Osteoblast (primary cell): ENCODE measurements around the gene UNC5C. TPM values are rescaled to one million over a fixed set of nuclear protein-coding genes. Genes with fewer than 3 reads are reported as not detected.

Experiments
- DNase-seq: peaks from one replicate; pipeline ENCODE4 v3.0.0; 2011; ENCODE audit warnings: low spot score, mixed read lengths; ENCODE audit not compliant: insufficient read length; ENCODE audit errors: missing footprints
- H2AFZ ChIP-seq: 2 replicates; pipeline ENCODE4 v1.6.0; 2011; ENCODE audit warnings: mild to moderate bottlenecking, low read length
- H3K27ac ChIP-seq: 2 replicates; pipeline ENCODE4 v1.5.1; 2011; ENCODE audit warnings: mild to moderate bottlenecking, low read depth, low read length, moderate library complexity
- H3K27me3 ChIP-seq: 2 replicates; pipeline ENCODE4 v1.6.0; 2012; ENCODE audit warnings: mild to moderate bottlenecking, control low read depth, inconsistent platforms, low read length, moderate library complexity; ENCODE audit not compliant: insufficient read depth
- H3K36me3 ChIP-seq: 2 replicates; pipeline ENCODE4 v1.5.1; 2011; ENCODE audit warnings: mild to moderate bottlenecking, low read length, control low read depth, moderate library complexity; ENCODE audit not compliant: insufficient read depth
- H3K4me1 ChIP-seq: 2 replicates; pipeline ENCODE4 v1.5.1; 2011; ENCODE audit warnings: mild to moderate bottlenecking, low read length, control low read depth, moderate library complexity; ENCODE audit not compliant: insufficient read depth
- H3K4me2 ChIP-seq: 2 replicates; pipeline ENCODE4 v1.6.0; 2011; ENCODE audit warnings: mild to moderate bottlenecking, low read length; ENCODE audit not compliant: insufficient read depth
- H3K4me3 ChIP-seq: fragments of 200-600 bp; sonication (generic); 3 replicates; pipeline ENCODE4 v1.5.1; 2012; ENCODE audit warnings: mild to moderate bottlenecking, low read length, inconsistent platforms; ENCODE audit not compliant: insufficient read depth
- H3K79me2 ChIP-seq: 2 replicates; pipeline ENCODE4 v1.6.0; 2012; ENCODE audit warnings: mild to moderate bottlenecking, low read length, control low read depth, inconsistent platforms; ENCODE audit not compliant: insufficient read depth
- H3K9me3 ChIP-seq: 2 replicates; pipeline ENCODE4 v1.5.1; 2011; ENCODE audit warnings: low read depth, low read length, control low read depth
- H4K20me1 ChIP-seq: 2 replicates; pipeline ENCODE4 v1.6.0; 2012; ENCODE audit warnings: mild to moderate bottlenecking, low read length, control low read depth; ENCODE audit not compliant: insufficient read depth
- total RNA-seq: library from RNA; depleted of rRNA; stranded (reverse); fragments of >200 nt; gene quantifications from 2 replicates; pipeline ENCODE4 v1.2.3, GENCODE V29; 2012
- TF ChIP-seq, protein P1 (sequence below): IDR thresholded peaks from 2 replicates; pipeline ENCODE4 v1.5.1; 2011; ENCODE audit warnings: mild to moderate bottlenecking, low read depth, low read length, moderate library complexity; ENCODE audit errors: extremely low read depth

UNC5C gene
- total RNA-seq, 1 donor: 9.0 TPM

DNA sequence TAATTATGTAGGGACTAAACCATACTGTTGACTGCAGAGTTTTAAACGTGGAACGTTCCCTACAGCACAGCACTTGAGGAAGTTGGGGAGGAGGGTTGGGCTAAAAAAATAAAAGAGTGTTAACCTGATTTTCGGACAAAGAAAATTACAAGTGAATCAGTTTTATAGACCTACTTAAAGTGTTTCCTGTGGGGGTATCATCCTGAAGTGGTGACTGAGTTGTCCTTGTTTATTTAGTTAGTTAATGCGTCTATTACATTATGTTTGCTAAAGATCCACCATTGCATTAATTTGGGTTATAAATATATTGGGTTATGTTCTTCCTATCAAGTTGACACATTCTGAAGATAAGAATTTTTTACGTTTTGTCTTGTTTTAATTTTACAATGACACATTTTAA lies 14.7 kb downstream of the UNC5C start:
- H3K36me3 ChIP-seq: no peaks in the 10 kb centered on the region
- peak overlapping the region; percentile 6 for H3K27ac ChIP-seq
- H3K4me1 ChIP-seq: peaks cover 15% of the 10 kb centered on the region
- TF ChIP-seq, protein P1, sequence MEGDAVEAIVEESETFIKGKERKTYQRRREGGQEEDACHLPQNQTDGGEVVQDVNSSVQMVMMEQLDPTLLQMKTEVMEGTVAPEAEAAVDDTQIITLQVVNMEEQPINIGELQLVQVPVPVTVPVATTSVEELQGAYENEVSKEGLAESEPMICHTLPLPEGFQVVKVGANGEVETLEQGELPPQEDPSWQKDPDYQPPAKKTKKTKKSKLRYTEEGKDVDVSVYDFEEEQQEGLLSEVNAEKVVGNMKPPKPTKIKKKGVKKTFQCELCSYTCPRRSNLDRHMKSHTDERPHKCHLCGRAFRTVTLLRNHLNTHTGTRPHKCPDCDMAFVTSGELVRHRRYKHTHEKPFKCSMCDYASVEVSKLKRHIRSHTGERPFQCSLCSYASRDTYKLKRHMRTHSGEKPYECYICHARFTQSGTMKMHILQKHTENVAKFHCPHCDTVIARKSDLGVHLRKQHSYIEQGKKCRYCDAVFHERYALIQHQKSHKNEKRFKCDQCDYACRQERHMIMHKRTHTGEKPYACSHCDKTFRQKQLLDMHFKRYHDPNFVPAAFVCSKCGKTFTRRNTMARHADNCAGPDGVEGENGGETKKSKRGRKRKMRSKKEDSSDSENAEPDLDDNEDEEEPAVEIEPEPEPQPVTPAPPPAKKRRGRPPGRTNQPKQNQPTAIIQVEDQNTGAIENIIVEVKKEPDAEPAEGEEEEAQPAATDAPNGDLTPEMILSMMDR: no peak
- no peaks in the 10 kb centered on the region for H3K9me3 ChIP-seq
- H4K20me1 ChIP-seq: no peaks in the 10 kb centered on the region
- peak overlapping the region; percentile 57 for H3K4me2 ChIP-seq
- no peaks in the 10 kb centered on the region for H3K27me3 ChIP-seq
- peak overlapping the region; percentile 20 for H2AFZ ChIP-seq
- no peak for DNase-seq
- peak overlapping the region; percentile 23 for H3K4me3 ChIP-seq
- H3K79me2 ChIP-seq: peaks cover 41% of the 10 kb centered on the region

DNA sequence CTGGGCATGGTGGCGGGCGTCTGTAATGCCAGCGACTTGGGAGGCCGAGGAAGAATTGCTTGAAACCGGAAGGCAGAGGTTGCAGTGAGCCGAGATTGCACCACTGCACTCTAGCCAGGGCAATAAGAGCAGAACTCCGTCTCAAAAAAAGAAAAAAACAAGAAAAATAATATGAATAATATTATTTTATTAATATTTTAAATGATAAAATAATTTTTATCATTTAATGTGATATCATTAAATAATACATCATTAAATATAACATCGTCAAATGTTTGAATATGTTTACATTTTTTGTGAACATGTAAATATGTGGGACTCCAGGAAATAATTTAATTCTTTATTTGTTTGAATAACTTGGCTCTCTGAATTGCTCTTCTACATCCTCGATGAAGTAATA lies 15.5 kb downstream of the UNC5C start:
- no peaks in the 10 kb centered on the region for H4K20me1 ChIP-seq
- TF ChIP-seq, protein P1: no peak
- no peak overlapping the region for H2AFZ ChIP-seq
- H3K79me2 ChIP-seq: peaks cover 36% of the 10 kb centered on the region
- no peak overlapping the region for H3K27ac ChIP-seq
- H3K4me1 ChIP-seq: peaks cover 12% of the 10 kb centered on the region
- no peak overlapping the region for H3K4me2 ChIP-seq
- H3K36me3 ChIP-seq: no peaks in the 10 kb centered on the region
- no peak overlapping the region for H3K4me3 ChIP-seq
- no peaks in the 10 kb centered on the region for H3K9me3 ChIP-seq
- H3K27me3 ChIP-seq: no peaks in the 10 kb centered on the region
- no peak for DNase-seq

DNA sequence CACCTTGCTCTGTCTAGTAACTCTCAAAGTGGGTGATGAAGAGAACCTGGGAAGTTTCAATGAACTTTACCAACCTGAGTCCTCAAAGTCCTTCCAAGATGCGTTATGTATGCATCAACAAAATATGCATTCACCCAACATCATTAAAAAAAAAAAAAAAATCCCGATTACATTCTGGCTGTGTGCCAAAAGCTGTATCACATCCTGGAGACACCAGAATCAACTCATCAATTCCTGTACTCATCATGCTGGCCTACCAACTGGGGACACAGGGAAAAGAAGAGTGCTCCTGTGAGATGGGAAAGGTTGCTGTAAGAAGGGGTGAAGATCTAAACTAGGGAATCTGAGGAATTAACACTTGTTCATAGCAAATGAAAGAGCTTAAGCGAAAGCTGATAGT lies 16.5 kb downstream of the UNC5C start:
- no peak overlapping the region for H3K4me2 ChIP-seq
- H3K4me1 ChIP-seq: peaks cover 12% of the 10 kb centered on the region
- no peaks in the 10 kb centered on the region for H3K27me3 ChIP-seq
- no peaks in the 10 kb centered on the region for H4K20me1 ChIP-seq
- no peak overlapping the region for H3K4me3 ChIP-seq
- TF ChIP-seq, protein P1: no peak
- no peaks in the 10 kb centered on the region for H3K9me3 ChIP-seq
- H2AFZ ChIP-seq: no peak overlapping the region
- DNase-seq: no peak
- peaks cover 26% of the 10 kb centered on the region for H3K79me2 ChIP-seq
- no peak overlapping the region for H3K27ac ChIP-seq
- H3K36me3 ChIP-seq: no peaks in the 10 kb centered on the region

DNA sequence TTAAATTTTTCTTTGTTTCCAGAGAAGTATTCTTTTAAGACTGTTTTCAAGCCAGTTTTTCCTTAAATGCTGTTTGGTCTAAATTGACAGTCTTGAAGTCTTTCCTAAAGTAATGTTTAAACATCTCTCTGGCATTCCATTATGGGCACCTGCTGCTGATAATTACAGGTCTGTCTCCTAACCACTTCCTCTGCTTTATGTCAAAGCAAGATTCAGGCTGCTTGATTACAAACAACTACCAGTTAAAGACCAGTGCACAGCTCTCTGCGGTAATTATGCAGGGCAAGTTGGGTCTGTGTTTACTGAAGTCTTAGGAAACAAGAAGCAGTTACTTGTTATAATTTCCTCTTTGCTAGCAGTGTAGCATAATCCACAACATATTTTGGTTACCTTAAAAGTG lies 17.6 kb downstream of the UNC5C start:
- Histone ChIP-seq H3K4me1 (peaks cover 12% of the 10 kb centered on the region), H3K27me3 (no peaks in the 10 kb centered on the region), H3K27ac (no peak overlapping the region), H3K79me2 (peaks cover 19% of the 10 kb centered on the region), H2AFZ (peak overlapping the region; percentile 24), H3K4me3 (no peak overlapping the region), H3K9me3 (no peaks in the 10 kb centered on the region), H3K4me2 (peak overlapping the region; percentile 19), H3K36me3 (no peaks in the 10 kb centered on the region), H4K20me1 (no peaks in the 10 kb centered on the region)
- TF ChIP-seq, protein P1: no peak
- no peak for DNase-seq
